22Rv1 (cell line): ENCODE results near the gene EPC1.

Experiments used
- H3K27ac ChIP-seq: fragments of 450-650 bp; 2 replicates; pipeline ENCODE4 v1.5.1; 2017
- ZFX ChIP-seq: fragments of 450-650 bp; IDR thresholded peaks from 2 replicates; pipeline ENCODE4 v1.6.1; 2017; ENCODE audit warnings: antibody characterized with exemption, borderline replicate concordance
- TF ChIP-seq, protein P1 (sequence below): fragments of 450-650 bp; IDR thresholded peaks from 2 replicates; pipeline ENCODE4 v1.5.1; 2017; ENCODE audit warnings: mild to moderate bottlenecking

EPC1 gene

DNA sequence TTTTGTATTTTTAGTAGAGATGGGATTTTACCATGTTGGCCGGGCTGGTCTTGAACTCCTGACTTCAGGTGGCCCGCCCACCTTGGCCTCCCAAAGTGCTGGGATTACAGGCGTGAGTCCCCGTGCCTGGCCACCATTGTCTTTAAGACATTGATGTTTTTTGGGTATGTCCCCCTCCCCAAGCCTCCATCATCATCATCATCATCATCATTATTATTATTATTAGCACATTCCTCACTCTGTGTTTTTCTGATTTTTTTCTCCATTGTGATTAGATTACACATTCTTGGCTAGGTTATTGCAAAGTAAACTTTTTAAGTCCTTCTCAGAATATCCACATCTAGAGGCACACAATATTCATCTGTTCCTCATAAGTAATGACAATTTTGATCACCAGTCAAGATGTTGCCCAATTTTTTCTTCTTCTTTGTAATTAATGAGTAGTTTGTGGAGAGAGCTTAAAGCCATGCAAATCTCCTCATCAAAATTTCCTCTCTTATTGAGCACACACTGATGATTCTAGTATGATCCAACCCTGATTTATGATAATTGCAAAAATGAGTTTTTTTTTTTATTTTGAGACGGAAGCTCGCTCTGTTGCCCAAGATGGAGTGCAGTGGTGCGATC, 47.5 kb downstream of the EPC1 start:
- TF ChIP-seq, protein P1, sequence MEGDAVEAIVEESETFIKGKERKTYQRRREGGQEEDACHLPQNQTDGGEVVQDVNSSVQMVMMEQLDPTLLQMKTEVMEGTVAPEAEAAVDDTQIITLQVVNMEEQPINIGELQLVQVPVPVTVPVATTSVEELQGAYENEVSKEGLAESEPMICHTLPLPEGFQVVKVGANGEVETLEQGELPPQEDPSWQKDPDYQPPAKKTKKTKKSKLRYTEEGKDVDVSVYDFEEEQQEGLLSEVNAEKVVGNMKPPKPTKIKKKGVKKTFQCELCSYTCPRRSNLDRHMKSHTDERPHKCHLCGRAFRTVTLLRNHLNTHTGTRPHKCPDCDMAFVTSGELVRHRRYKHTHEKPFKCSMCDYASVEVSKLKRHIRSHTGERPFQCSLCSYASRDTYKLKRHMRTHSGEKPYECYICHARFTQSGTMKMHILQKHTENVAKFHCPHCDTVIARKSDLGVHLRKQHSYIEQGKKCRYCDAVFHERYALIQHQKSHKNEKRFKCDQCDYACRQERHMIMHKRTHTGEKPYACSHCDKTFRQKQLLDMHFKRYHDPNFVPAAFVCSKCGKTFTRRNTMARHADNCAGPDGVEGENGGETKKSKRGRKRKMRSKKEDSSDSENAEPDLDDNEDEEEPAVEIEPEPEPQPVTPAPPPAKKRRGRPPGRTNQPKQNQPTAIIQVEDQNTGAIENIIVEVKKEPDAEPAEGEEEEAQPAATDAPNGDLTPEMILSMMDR, result no peak
- TF ChIP-seq ZFX, result no peak
- H3K27ac ChIP-seq, result no peak overlapping the region

DNA sequence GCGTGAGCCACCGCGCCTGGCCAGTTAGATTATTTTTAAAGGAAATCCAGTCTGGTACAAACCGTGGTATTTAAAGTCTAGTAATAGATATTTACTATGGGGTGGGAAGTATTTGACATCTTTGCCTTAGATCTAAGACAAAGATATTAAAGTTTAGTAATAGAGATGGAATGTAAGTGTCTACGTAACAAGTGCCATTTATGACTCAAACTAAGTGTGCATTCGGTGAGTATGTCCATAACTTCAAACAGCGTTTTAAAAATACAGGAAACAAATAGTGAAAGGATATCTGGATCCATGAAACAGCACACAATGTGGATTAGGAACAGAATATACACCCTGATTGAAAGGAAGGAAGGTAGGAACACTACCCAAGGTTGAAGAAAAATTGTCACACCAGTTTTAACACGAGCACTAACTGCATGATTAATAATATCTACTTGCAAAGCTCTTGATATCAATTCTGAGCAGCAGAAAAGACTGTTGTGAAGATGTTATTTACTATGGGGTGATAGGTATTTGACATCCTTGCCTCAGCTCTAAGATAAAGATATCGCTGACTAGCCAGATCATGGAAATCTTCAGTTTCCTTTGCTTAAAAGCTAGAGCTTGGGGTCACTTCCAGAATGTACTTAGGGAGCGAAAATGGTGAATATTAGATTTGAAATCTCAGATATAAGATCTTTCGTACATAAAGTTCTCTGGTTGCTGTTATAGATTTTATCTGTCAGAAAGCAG, 48.7 kb downstream of the EPC1 start:
- no peak overlapping the region for H3K27ac ChIP-seq
- TF ChIP-seq ZFX, result no peak
- TF ChIP-seq, protein P1, result no peak

DNA sequence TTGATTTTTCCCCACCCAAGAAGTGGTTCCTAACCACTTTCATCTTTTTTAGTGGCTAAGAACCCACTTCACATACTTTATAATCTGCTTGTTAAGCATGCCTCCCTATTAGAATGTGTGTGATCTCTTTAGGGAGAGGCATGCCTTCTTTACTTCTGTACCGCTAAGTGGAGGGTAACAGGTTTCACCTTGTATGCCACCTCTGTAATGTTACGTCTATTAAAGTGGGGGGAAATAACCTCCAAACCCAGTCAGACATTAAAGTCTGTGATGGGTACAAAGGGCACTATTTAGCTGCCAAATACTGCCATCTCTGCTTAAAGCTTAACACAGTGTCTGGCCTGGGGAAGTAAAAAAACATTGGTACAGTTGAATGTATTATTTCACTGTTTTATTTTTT, 51.9 kb downstream of the EPC1 start:
- H3K27ac ChIP-seq, result no peak overlapping the region
- no peak for TF ChIP-seq ZFX
- TF ChIP-seq, protein P1, result no peak

DNA sequence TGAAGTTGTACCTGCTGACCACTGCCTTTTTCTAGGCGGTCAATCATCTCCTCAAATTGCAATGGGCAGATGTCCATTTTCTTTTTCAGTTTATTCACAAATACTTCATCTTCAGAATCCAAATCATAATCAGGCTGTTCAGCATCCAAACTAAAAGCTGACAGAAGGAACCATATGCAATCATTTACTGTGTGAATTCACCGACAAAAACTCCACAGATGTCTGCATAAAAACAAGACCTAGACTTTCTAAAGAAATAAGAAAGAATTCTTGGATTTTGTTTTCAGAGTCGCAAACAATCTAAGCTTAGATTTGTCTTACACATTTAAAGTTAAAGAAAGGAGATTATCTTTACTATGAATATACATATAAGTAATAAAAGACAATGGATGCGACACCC, 53.4 kb downstream of the EPC1 start:
- TF ChIP-seq, protein P1, result no peak
- TF ChIP-seq ZFX, result no peak
- H3K27ac ChIP-seq, result no peak overlapping the region

DNA sequence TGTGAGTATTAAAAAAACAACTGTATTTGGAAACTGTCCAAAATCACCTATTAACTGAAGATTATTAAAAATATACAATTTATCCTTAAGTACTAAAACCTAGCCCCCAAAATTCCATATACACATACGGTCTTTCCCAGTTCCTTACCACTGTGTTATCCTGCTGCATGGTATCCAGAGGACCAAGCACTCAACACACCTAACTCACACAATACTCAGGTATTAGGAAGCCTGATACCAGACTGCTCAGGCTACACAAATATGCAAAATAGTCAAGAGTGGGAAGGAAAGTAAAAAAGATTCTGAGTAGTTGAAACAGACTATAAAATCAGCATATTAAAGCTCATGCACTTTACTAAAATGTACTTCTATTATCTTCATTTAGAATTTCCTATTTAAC, 67.2 kb downstream of the EPC1 start:
- TF ChIP-seq, protein P1, result no peak
- TF ChIP-seq ZFX, result no peak
- H3K27ac ChIP-seq, result no peak overlapping the region

DNA sequence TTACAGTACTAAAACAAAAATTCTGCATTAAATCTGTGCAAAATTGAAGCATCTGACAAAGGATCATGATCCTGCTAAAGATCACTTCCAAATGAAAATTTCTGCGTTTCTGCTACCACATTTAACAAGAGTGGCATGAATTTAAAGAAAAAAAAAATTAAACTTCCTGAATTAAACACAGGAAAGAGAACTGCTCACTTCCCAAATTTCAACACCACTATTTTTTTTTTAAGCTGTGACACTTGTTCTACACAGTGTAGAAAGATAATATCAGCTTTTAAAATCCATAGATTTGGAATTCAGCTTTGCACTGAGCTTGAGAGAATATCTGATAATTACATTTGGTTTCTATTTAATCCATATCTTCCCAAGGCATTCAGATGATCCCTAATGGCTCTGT, 73.6 kb downstream of the EPC1 start:
- no peak for TF ChIP-seq ZFX
- TF ChIP-seq, protein P1, result no peak
- no peak overlapping the region for H3K27ac ChIP-seq

DNA sequence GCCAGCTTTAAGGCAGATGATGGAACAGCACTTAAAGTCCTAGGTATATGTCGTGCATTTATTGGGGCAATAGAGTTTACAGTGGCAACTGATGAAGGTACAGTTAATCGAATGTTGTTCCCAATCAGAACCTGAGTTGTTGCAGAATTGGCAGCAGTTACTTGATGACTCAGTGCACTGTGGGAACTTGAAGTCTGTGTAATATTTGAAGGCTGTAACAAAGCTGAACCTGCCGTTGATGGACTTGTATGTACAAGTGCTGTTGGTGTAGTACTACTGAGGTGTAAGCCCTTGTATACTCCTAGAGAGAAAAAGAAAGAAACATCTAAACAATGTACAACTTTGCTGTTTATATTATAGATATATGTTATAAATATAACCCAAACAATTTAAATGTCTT, 75.3 kb downstream of the EPC1 start:
- H3K27ac ChIP-seq, result no peak overlapping the region
- TF ChIP-seq, protein P1, result no peak
- no peak for TF ChIP-seq ZFX
